NB4 (cell line): ENCODE measurements around the gene POFUT2.

Source experiments
- CTCF ChIP-seq: IDR thresholded peaks from one replicate; pipeline ENCODE4 v1.5.1; 2012; ENCODE audit warnings: low read depth, low read length
- MYC ChIP-seq: IDR thresholded peaks from 2 replicates; pipeline ENCODE4 v1.6.1; 2011; ENCODE audit warnings: low read depth, low read length
- POLR2A ChIP-seq: IDR thresholded peaks from 2 replicates; pipeline ENCODE4 v1.6.1; 2011; ENCODE audit warnings: mild to moderate bottlenecking; ENCODE audit not compliant: insufficient read length; ENCODE audit errors: extremely low read depth

GRCh38 chr21:45322960-45323461, 35.3 kb upstream of the POFUT2 start:
- TF ChIP-seq CTCF: no peak
- TF ChIP-seq POLR2A: no peak
- TF ChIP-seq MYC: no peak
